OCI-LY3 (cell line): ENCODE results near the gene TIPARP.
"Not testable (repeated sequence)": the region's sequence is repeated elsewhere in the genome, so short reads cannot be mapped to it uniquely, and the experiment has no call there.

Experiments used
- H2AFZ ChIP-seq: fragments of 200-600, 300-600 bp; shearing (Covaris generic); 2 replicates; pipeline ENCODE4 v1.6.0; 2014; ENCODE audit warnings: antibody characterized with exemption, low read depth, low read length
- H3K27ac ChIP-seq: fragments of 200-600, 300-600 bp; sonication (generic); 2 replicates; pipeline ENCODE4 v1.5.1; 2014; ENCODE audit warnings: mild to moderate bottlenecking, low read length, moderate library complexity, mixed read lengths
- H3K27me3 ChIP-seq: fragments of 200-600, 300-600 bp; sonication (generic); 2 replicates; pipeline ENCODE4 v1.6.1; 2014; ENCODE audit warnings: low read depth, low read length, mixed read lengths
- H3K36me3 ChIP-seq: fragments of 200-600, 300-600 bp; sonication (generic); replicated peaks from 2 replicates; pipeline ENCODE3; 2014; ENCODE audit warnings: low read depth, low read length, mixed read lengths
- H3K4me1 ChIP-seq: fragments of 300-600, 200-600 bp; sonication (generic); 2 replicates; pipeline ENCODE4 v1.6.1; 2014; ENCODE audit warnings: low read length, mixed read lengths
- H3K4me2 ChIP-seq: fragments of 200-600, 300-600 bp; sonication (generic); 2 replicates; pipeline ENCODE4 v1.6.1; 2014; ENCODE audit warnings: low read length, mixed read lengths
- H3K4me3 ChIP-seq: fragments of 300-600, 200-600 bp; sonication (generic); 2 replicates; pipeline ENCODE4 v1.5.1; 2014; ENCODE audit warnings: antibody characterized with exemption, mild to moderate bottlenecking, low read length, moderate library complexity
- H3K79me2 ChIP-seq: fragments of 300-600, 200-600 bp; shearing (Covaris generic); 2 replicates; pipeline ENCODE4 v1.6.1; 2014; ENCODE audit warnings: mild to moderate bottlenecking, low read length, mixed read lengths
- H3K9ac ChIP-seq: fragments of 300-600, 200-600 bp; shearing (Covaris generic); 2 replicates; pipeline ENCODE4 v1.6.0; 2014; ENCODE audit warnings: mild to moderate bottlenecking, low read length, moderate library complexity
- H3K9me3 ChIP-seq: fragments of 200-600, 300-600 bp; shearing (Covaris generic); 2 replicates; pipeline ENCODE4 v1.6.1; 2014; ENCODE audit warnings: low read length, mixed read lengths; ENCODE audit not compliant: insufficient read depth
- H4K20me1 ChIP-seq: fragments of 200-600, 300-600 bp; sonication (generic); 2 replicates; pipeline ENCODE4 v1.6.1; 2016; ENCODE audit warnings: low read length, mixed read lengths; ENCODE audit not compliant: insufficient read depth
- EZH2phosphoT487 ChIP-seq: fragments of 200-600 bp; shearing (Covaris generic); IDR thresholded peaks from 2 replicates; pipeline ENCODE4 v1.6.1; 2018; ENCODE audit warnings: antibody characterized with exemption, mixed run types, low read depth
- TF ChIP-seq, protein P1 (sequence below): fragments of 200-600, 300-600 bp; sonication (generic); IDR thresholded peaks from 2 replicates; pipeline ENCODE4 v1.5.1; 2014; ENCODE audit warnings: antibody characterized with exemption, low read length, low read depth

The TIPARP gene

DNA sequence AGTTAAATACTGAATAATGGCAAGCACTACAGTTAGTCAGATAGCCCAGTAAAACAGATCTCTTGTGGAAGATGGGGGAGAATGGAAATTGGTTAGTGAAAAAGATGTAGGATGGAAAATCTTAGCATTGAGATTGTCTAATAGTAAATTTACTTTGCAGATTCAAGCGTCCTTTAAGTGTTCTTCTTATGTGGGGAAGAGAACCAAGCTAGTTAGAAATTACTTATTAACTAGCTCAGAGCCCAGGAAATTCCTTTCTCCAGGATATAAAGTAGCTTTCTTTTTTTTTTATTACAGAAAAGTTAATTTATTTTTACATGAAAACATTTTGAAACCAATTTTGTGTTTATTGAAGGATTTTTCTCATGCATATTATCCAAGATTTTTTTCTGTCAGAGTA is 36.7 kb downstream of the TIPARP start:
- Histone ChIP-seq H3K4me3 (no peak overlapping the region), H3K9ac (no peak overlapping the region), H4K20me1 (no peaks in the 10 kb centered on the region), H3K79me2 (peaks cover 6% of the 10 kb centered on the region), H3K27ac (no peak overlapping the region), H3K4me1 (peaks cover 7% of the 10 kb centered on the region), H3K9me3 (no peaks in the 10 kb centered on the region), H2AFZ (no peak overlapping the region), H3K36me3 (peaks cover 54% of the 10 kb centered on the region), H3K4me2 (no peak overlapping the region), H3K27me3 (no peaks in the 10 kb centered on the region)
- TF ChIP-seq, protein P1, sequence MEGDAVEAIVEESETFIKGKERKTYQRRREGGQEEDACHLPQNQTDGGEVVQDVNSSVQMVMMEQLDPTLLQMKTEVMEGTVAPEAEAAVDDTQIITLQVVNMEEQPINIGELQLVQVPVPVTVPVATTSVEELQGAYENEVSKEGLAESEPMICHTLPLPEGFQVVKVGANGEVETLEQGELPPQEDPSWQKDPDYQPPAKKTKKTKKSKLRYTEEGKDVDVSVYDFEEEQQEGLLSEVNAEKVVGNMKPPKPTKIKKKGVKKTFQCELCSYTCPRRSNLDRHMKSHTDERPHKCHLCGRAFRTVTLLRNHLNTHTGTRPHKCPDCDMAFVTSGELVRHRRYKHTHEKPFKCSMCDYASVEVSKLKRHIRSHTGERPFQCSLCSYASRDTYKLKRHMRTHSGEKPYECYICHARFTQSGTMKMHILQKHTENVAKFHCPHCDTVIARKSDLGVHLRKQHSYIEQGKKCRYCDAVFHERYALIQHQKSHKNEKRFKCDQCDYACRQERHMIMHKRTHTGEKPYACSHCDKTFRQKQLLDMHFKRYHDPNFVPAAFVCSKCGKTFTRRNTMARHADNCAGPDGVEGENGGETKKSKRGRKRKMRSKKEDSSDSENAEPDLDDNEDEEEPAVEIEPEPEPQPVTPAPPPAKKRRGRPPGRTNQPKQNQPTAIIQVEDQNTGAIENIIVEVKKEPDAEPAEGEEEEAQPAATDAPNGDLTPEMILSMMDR, result no peak
- no peak for TF ChIP-seq EZH2phosphoT487

- not testable (repeated sequence) for H3K79me2 ChIP-seq, H3K4me2 ChIP-seq, H3K4me1 ChIP-seq, H2AFZ ChIP-seq, H3K9ac ChIP-seq, H4K20me1 ChIP-seq, H3K27me3 ChIP-seq, H3K9me3 ChIP-seq, H3K27ac ChIP-seq, H3K4me3 ChIP-seq
- peaks cover 48% of the 10 kb centered on the region for H3K36me3 ChIP-seq
These were observed 37.6 kb downstream of the TIPARP start for GRCh38 chr3:156711944-156712343.

DNA sequence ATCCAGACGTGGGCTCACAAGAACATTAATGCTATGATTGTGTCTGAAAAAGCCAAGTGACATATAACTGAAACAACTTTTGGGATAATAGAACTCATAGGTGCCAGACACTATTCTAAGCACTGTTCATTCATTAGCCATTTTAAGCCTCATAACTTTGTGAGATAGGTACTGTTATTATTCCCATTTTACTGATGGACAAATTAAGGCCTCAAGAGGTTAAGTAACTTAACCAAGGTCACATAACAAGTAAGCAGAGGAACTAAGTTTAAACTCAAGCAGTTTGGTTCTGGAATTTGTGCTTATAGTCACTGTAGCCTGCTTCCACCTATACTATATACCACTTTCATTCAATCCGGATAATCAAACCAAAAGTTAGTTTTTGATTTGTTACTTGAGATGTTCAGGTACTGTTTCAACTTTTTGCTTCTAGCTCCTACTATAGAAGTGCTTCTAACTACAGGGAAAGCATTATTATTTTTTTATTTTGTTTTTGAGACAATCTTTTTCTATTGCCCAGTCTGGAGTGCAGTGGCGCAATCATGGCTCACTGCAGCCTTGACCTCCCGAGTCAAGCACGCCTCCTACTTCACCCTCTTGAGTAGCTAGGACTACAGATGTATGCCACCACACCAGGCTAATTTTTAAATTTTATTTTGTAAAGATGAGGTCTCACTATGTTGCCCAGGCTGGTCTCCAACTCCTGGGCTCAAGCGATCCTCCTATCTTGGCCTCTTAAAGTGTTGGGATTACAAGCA is 41.9 kb downstream of the TIPARP start:
- Histone ChIP-seq H4K20me1 (no peaks in the 10 kb centered on the region), H3K27me3 (no peaks in the 10 kb centered on the region), H3K9ac (no peak overlapping the region), H3K9me3 (no peaks in the 10 kb centered on the region), H3K36me3 (peaks cover 16% of the 10 kb centered on the region), H3K4me1 (no peaks in the 10 kb centered on the region), H3K4me2 (no peak overlapping the region), H2AFZ (no peak overlapping the region), H3K79me2 (no peaks in the 10 kb centered on the region), H3K27ac (no peak overlapping the region), H3K4me3 (no peak overlapping the region)
- TF ChIP-seq EZH2phosphoT487, result no peak
- TF ChIP-seq, protein P1, result no peak

DNA sequence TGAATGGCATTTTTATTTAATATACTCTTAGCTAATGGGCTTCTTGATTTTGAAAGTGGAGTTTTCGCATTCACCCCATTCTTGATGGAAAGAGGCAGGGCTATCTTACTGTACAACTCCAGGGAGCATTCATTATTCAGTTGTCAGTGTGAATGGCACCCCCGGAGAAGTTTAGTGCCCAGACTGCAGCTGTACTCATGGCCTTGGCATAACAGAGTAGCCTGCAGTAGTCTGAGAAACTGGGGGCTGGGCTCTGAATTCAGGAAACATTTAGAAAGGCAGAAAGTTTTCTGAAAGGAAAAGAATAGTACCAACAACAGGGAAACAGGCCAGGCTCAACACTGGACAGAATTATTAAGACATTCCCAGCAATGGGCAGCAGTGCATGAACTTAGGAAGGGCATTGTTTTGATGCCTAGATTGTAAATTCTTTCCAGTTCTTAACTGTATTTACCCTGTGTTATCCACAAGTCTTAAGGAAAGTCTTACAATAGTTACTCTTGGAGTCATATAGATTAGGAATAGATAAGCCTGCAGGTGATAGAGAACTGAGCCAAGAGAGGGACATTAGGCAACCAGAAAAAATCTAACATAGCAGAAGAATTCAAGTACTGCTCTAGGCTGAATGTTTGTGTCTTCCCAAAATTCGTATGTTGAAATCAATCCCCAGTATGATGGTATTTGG is 44.4 kb downstream of the TIPARP start:
- no peaks in the 10 kb centered on the region for H3K27me3 ChIP-seq
- H3K36me3 ChIP-seq, result peaks cover 16% of the 10 kb centered on the region
- H3K27ac ChIP-seq, result no peak overlapping the region
- H3K4me2 ChIP-seq, result no peak overlapping the region
- peaks cover 21% of the 10 kb centered on the region for H3K4me1 ChIP-seq
- H3K79me2 ChIP-seq, result no peaks in the 10 kb centered on the region
- no peaks in the 10 kb centered on the region for H3K9me3 ChIP-seq
- TF ChIP-seq, protein P1, result no peak
- no peak for TF ChIP-seq EZH2phosphoT487
- no peaks in the 10 kb centered on the region for H4K20me1 ChIP-seq
- no peak overlapping the region for H3K9ac ChIP-seq
- no peak overlapping the region for H3K4me3 ChIP-seq
- no peak overlapping the region for H2AFZ ChIP-seq
